Left lung (tissue), 10 donors: ENCODE results near the gene VWA5A. TPM values are rescaled to one million over a fixed set of nuclear protein-coding genes. Genes with fewer than 3 reads are reported as not detected.
A peak's percentile ranks its signal among the peaks of the same experiment; 100 is the strongest.
"Not testable (repeated sequence)": the region's sequence is repeated elsewhere in the genome, so short reads cannot be mapped to it uniquely, and the experiment has no call there.

Source experiments
- ATAC-seq: fragments of 200-7000 bp; cut with Tn5 transposase; one replicate; pipeline ENCODE4 v1.9.1; 2020; ENCODE audit warnings: moderate library complexity
- DNase-seq, 4 donors: peaks; one replicate each; pipeline ENCODE4 v3.0.0-alpha.2; 2013 to 2020
- H3K27ac ChIP-seq, 2 donors: fragments of 200-600 bp; sonication (generic) in 1 of 2; one replicate each; pipeline versions ENCODE4 v1.5.0 to v1.8.0; 2020 to 2021
- H3K27me3 ChIP-seq, 2 donors: fragments of 200-600 bp; sonication (generic) in 1 of 2; one replicate each; pipeline versions ENCODE4 v1.5.0 to v1.8.0; 2020 to 2021
- H3K36me3 ChIP-seq, 2 donors: fragments of 200-600 bp; sonication (generic) in 1 of 2; one replicate each; pipeline versions ENCODE4 v1.5.0 to v1.8.0; 2020 to 2021
- H3K4me1 ChIP-seq, 2 donors: fragments of 200-600 bp; one replicate each; pipeline ENCODE4 v1.8.0; 2021
- H3K4me3 ChIP-seq, 2 donors: fragments of 200-600 bp; sonication (generic) in 1 of 2; one replicate each; pipeline versions ENCODE4 v1.5.0 to v1.8.0; 2020 to 2021; ENCODE audit warnings: mild to moderate bottlenecking in 1 of 2
- H3K9me3 ChIP-seq, 2 donors: fragments of 200-600 bp; sonication (generic) in 1 of 2; one replicate each; pipeline versions ENCODE4 v1.5.0 to v1.8.0; 2020 to 2021
- CTCF ChIP-seq, 2 donors: fragments of 200-600 bp; sonication (generic) in 1 of 2; IDR thresholded peaks; one replicate each; pipeline versions ENCODE4 v1.5.0 to v1.8.0; 2021; ENCODE audit warnings: antibody characterized with exemption in 2 of 2
- intact Hi-C, 2 donors: fragments of 100-400 bp; cut with DNase I; formaldehyde crosslinking; loops; one replicate each; pipeline versions ENCODE4 v1.11.2 to v1.14.2; 2022
- polyA plus RNA-seq, 6 donors: library from polyadenylated mRNA; unstranded; fragments of 120-200 nt; gene quantifications; one replicate each; pipeline ENCODE4 v1.2.1, GENCODE V29; 2013; ENCODE audit not compliant: insufficient read length in 6 of 6
- total RNA-seq, 2 donors: library from RNA; stranded (reverse); fragmentation: NEBNext Ultra II Directional; extraction: Animal tissue kit (Norgen Biotek cat#: 25700); gene quantifications; one replicate each; pipeline ENCODE4 v1.2.1, GENCODE V29; 2021
- donor health status: DM: no; HTN: yes; CAD: no.
- donor health status: DM: no; HTN: no; CAD: no.

The VWA5A gene
- total and polyA plus RNA-seq, 8 donors = 13.7 to 43.5 (median 17.0) TPM

- no peaks in the 10 kb centered on the region for H3K27me3 ChIP-seq
- ATAC-seq (no peak), DNase-seq (no peak)
- no peak overlapping the region for H3K4me3 ChIP-seq
- no peak for TF ChIP-seq CTCF (IDR thresholded peaks at IDR 0.05)
- no peaks in the 10 kb centered on the region for H3K9me3 ChIP-seq
- no peaks in the 10 kb centered on the region for H3K36me3 ChIP-seq
- intact Hi-C loops = no loop called here
- no peaks in the 10 kb centered on the region for H3K4me1 ChIP-seq
- H3K27ac ChIP-seq = no peak overlapping the region
Observed at GRCh38 chr11:124159481-124159880, 44.2 kb downstream of the VWA5A start.

- H3K36me3 ChIP-seq = no peaks in the 10 kb centered on the region
- TF ChIP-seq CTCF (IDR thresholded peaks at IDR 0.05) = no peak
- no peaks in the 10 kb centered on the region for H3K27me3 ChIP-seq
- no peak for DNase-seq
- no peaks in the 10 kb centered on the region for H3K4me1 ChIP-seq
- ATAC-seq = no peak
- intact Hi-C loops = no loop called here
- H3K4me3 ChIP-seq = no peak overlapping the region
- no peak overlapping the region for H3K27ac ChIP-seq
- H3K9me3 ChIP-seq = no peaks in the 10 kb centered on the region
Observed at GRCh38 chr11:124160986-124161385, 45.7 kb downstream of the VWA5A start.

GRCh38 chr11:124167826-124168231, 52.6 kb downstream of the VWA5A start:
- DNase-seq = no peak
- H3K9me3 ChIP-seq = no peaks in the 10 kb centered on the region
- ATAC-seq = no peak
- H3K36me3 ChIP-seq = no peaks in the 10 kb centered on the region
- intact Hi-C loops = no loop called here
- TF ChIP-seq CTCF (IDR thresholded peaks at IDR 0.05) = no peak
- no peaks in the 10 kb centered on the region for H3K4me1 ChIP-seq
- H3K27ac ChIP-seq = no peak overlapping the region
- H3K4me3 ChIP-seq = no peak overlapping the region
- H3K27me3 ChIP-seq = no peaks in the 10 kb centered on the region

GRCh38 chr11:124168796-124169195, 53.5 kb downstream of the VWA5A start:
- H3K36me3 ChIP-seq = no peaks in the 10 kb centered on the region
- no peak for TF ChIP-seq CTCF (IDR thresholded peaks at IDR 0.05)
- H3K9me3 ChIP-seq = no peaks in the 10 kb centered on the region
- DNase-seq (no peak), ATAC-seq (no peak)
- no peaks in the 10 kb centered on the region for H3K4me1 ChIP-seq
- no peaks in the 10 kb centered on the region for H3K27me3 ChIP-seq
- H3K4me3 ChIP-seq = no peak overlapping the region
- intact Hi-C loops = no loop called here
- no peak overlapping the region for H3K27ac ChIP-seq

GRCh38 chr11:124170315-124170714, 55.1 kb downstream of the VWA5A start:
- DNase-seq, ATAC-seq, H3K27ac ChIP-seq, H3K4me3 ChIP-seq, H3K27me3 ChIP-seq, intact Hi-C loops, H3K36me3 ChIP-seq, H3K9me3 ChIP-seq, H3K4me1 ChIP-seq: not testable (repeated sequence)

- Histone ChIP-seq H3K4me3 (no peak overlapping the region), H3K27me3 (no peaks in the 10 kb centered on the region), H3K36me3 (no peaks in the 10 kb centered on the region), H3K27ac (no peak overlapping the region), H3K4me1 (no peaks in the 10 kb centered on the region), H3K9me3 (no peaks in the 10 kb centered on the region)
- DNase-seq (peak in 1 of 4 donors; percentile 41), ATAC-seq (no peak)
- TF ChIP-seq CTCF (IDR thresholded peaks at IDR 0.05) = no peak
- intact Hi-C loops = no loop called here
Observed at GRCh38 chr11:124170801-124171586, 55.7 kb downstream of the VWA5A start.
